GM19238 (cell line): ENCODE measurements around the gene SCAI.
"Not testable (repeated sequence)": the region's sequence is repeated elsewhere in the genome, so short reads cannot be mapped to it uniquely, and the experiment has no call there.

Source experiments
- DNase-seq: peaks from one replicate; pipeline ENCODE4 v3.0.0; 2011; ENCODE audit warnings: low spot score; ENCODE audit not compliant: insufficient read length

Gene SCAI

GRCh38 chr9:125150349-125151245 is 7.3 kb upstream of the SCAI start:
- DNase-seq, result no peak

DNA sequence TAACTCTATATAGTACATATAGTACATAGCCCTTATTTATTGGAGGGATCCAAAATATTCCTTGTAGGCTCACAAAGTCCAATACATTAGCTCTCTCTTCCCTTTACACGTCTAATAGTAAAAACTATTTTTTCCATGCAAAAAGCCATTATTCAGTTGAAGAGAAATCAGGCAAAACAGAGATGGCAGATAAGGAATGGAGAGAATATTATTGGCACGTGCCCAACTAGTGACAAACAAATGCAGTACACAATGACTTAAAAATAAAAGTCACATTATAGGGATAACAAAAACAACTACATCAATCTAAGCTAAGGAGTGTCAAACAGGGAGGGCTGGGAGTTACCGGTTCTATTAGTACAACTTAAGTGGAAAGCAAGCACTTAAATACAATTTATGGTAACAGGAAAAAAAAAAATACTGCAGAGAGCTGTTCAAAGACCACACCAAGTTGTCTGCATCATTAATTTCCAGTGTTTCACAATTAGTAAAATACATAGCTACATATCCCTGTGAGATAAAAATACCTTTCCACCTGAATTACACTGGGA is 4.1 kb upstream of the SCAI start:
- DNase-seq, result no peak

- DNase-seq, result no peak
These were observed 2.9 kb upstream of the SCAI start for GRCh38 chr9:125146247-125146646.

DNA sequence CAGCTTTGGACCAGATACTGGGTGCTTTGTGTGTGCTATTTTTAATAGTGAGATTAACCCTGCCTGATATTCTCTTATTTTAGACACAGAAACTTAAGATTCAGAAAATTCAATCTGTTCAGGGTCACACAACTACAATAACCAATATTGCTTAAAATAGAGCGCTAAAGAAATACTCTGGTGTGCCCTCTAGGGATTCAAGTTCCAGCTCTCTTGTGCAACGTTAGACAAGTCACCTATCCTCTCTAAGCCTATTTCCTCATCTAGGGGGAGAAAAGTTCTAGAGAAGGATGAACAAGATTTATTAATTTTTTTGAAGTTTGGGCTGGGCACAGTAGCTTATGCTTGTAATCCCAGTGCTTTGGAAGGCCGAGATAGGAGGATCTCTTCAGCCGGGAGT is 2.1 kb upstream of the SCAI start:
- no peak for DNase-seq

GRCh38 chr9:125142560-125143376 is 560 bp downstream of the SCAI start:
- DNase-seq, result peak; percentile 7

GRCh38 chr9:125141751-125142150 is 1.6 kb downstream of the SCAI start:
- DNase-seq, result no peak

GRCh38 chr9:125141251-125141650 is 2.1 kb downstream of the SCAI start:
- DNase-seq, result no peak

- DNase-seq, result no peak
These were observed 2.8 kb downstream of the SCAI start for GRCh38 chr9:125140576-125140975.

- DNase-seq, result no peak
These were observed 6.1 kb downstream of the SCAI start for GRCh38 chr9:125137200-125137599.

- DNase-seq, result no peak
These were observed 8.4 kb downstream of the SCAI start for GRCh38 chr9:125134976-125135375.

GRCh38 chr9:125133403-125134329 is 9.7 kb downstream of the SCAI start:
- no peak for DNase-seq

DNA sequence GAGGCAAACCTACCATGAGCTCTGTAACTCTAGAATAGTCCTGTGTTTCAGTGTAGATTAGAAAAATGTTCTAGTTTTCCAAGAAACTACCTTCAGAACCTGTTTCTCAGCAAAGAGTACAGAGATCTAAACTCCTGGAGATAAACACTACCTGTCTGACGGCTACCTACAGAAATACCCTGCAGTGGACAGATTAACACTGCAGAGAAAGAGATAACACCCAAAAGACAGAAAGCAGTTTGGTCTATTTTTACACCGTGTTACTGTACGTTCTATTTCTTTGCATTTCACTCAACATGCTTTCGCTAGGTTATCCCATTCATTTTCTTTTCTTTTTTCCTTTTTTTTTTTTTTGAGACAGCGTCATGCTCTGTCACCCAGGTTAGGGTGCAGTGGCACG is 11.6 kb downstream of the SCAI start:
- no peak for DNase-seq

- peak; percentile 52 for DNase-seq
These were observed 17.1 kb downstream of the SCAI start for GRCh38 chr9:125126019-125126746.

DNA sequence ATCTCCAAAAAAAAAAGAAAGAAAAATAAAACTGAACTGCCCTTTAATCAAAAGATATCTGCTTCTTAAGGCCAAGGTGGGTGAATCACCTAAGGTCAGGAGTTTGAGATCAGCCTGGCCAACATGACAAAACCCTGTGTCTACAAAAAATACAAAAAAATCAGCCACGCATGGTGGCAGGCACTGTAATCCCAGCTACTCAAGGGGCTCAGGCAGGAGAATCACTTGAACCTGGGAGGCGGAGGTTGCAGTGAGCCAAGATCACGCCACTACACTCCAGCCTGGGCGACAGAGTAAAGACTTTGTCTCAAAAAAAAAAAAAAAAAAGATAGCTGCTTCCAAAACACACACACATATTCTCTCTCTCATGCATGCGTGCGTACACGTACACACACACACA is 17.8 kb downstream of the SCAI start:
- DNase-seq, result no peak

GRCh38 chr9:125121146-125121545 is 22.2 kb downstream of the SCAI start:
- DNase-seq, result no peak

GRCh38 chr9:125119643-125120286 is 23.6 kb downstream of the SCAI start:
- no peak for DNase-seq

DNA sequence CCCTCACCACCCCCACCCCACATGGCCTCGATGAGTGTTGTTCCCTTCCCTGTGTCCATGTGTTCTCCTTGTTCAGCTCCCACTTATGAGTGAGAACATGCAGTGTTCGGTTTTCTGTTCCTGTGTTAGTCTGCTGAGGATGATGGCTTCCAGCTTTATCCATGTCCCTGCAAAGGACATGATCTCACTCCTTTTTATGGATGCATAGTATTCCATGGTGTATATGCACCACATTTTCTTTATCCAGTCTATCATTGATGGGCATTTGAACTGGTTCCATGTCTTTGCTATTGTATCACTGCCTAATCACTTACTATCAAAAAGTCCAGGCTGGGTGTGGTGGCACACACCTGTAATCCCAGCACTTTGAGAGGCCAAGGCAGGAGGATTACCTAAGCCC is 24.6 kb downstream of the SCAI start:
- DNase-seq, result not testable (repeated sequence)

DNA sequence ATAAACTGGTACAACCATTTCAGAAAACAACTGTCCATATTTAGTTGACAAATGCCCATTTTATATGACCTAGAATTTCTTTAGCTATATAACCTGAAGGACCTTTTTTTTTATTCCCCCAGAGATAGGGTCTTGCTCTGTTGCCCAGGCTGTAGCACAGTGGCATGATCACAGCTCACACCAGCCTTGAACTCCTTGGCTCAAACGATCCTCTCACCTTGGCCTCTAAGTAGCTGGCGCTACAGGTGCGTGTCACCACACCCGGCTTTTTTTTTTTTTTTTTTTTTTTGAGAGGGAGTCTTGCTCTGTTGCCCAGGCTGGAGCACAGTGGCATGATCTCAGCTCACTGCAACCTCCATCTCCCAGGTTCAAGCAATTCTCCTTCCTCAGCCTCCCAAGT is 28.8 kb downstream of the SCAI start:
- not testable (repeated sequence) for DNase-seq

DNA sequence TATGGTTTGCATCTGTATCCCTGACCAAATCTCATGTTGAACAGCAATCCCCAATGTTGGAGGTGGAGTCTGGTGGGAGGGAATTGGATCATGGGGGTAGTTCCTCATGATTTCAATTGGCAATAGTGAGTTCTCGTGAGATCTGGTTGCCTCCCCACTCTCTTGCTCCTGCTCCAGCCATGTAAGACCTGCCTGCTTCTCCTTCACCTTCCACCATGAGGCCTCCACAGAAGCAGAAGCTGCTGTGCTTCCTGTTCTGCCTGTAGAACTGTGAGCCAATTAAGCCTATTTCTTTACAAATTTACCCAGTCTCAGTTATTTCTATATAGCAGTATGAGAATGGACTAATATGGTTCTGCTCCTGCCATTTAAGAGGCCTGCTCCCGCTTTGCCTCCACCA is 32.9 kb downstream of the SCAI start:
- DNase-seq, result no peak

DNA sequence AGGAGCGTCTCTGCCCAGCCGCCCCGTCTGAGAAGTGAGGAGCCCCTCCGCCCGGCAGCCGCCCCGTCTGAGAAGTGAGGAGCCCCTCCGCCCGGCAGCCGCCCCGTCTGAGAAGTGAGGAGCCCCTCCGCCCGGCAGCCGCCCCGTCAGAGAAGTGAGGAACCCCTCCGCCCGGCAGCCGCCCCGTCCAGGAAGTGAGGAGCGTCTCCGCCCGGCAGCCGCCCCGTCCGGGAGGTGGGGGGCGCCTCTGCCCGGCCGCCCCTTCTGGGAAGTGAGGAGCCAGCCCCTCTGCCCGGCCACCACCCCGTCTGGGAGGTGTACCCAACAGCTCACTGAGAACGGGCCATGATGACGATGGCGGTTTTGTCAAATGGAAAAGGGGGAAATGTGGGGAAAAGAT is 34.8 kb downstream of the SCAI start:
- not testable (repeated sequence) for DNase-seq
